ENCODE results near the gene BCAR1.

BCAR1 gene

DNA sequence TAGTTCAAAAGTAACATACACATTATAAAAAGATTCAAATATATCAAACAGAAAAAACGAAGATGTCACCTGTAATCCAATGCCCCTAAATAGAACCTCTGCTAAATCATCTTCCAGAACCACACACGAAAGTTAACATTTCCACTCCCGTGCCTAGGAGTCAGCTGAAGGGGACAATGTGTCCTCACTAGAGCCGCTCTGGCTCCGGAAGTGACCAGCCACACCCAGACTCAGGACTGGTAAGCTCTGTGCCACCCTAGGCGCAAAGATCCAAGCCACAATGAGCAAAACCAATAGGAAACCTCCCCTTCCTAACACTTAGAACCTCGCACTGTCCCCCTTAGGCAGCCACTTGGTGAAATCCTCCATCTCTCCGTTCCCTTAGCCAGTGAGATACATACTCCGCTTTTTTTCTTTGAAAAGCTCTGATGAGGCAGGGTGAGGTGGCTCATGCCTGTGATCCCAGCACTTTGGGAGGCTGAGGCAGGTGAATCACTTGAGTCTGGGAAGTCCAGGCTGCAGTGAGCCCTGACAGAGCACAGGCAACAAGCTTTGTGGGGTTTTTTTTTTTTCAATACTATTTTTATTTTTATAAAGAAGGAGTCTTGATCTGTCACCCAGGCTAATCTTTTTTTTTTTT, 20.8 kb downstream of the BCAR1 start:
- no peak overlapping the region for H3K4me3 ChIP-seq (ENCODE audit: insufficient read depth, low read depth, low read length, poor library complexity, severe bottlenecking)

DNA sequence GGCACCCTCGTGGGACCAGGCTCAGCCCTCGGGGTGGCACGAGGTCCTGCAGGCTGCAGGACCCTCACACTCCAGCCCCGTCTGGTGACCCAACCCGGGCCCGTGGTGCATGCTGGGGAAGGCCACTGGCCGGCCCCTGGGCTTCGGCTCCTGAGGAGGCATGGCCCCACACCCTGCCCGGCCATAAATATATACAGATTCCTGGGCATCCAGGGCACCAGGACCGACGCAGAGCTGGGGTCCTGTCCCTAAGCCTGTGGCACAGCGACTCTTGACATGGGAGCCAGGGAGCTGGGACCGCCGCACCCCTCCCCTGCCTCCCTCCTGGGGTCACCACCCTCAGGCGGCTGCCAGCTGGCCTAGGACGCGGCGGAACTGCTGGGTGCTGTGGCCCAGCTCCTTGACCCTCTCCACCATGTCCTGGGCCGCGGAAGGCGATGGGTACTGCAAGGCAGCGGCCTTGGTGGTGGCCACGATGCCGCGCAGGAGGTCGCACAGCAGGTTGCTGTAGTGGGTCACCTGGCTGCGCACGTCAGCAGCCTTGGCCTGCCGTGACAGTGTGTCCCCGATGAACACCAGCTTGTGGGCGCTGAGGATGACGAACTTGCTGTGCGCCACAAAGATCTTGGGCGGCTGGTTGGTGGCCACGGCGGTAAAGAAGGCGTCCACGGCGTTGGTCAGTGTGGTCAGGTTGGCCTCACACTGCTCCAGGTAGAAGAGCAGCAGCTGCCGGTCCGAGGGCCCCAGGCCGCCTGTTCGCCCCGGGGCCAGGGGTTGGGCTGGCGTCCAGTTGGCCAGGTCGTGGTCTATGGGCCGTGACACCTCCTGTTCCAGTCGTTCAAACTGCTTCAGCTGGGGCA, 22.0 kb downstream of the BCAR1 start:
- no peak for DNase-seq
- H3K27ac ChIP-seq (ENCODE audit: insufficient read depth, low read length, poor library complexity, severe bottlenecking): no peak overlapping the region
- no peaks in the 10 kb centered on the region for H3K9me3 ChIP-seq (ENCODE audit: control insufficient read depth, low read length)
- H3K27me3 ChIP-seq (replicated peaks; ENCODE audit: control insufficient read depth, insufficient read depth, low read length, poor library complexity, severe bottlenecking): no peaks in the 10 kb centered on the region
- H3K36me3 ChIP-seq (ENCODE audit: control insufficient read depth, insufficient read depth, low read length): no peaks in the 10 kb centered on the region
- no peak overlapping the region for H3K4me3 ChIP-seq (ENCODE audit: insufficient read depth, low read depth, low read length, poor library complexity, severe bottlenecking)
- H3K4me1 ChIP-seq (ENCODE audit: control insufficient read depth, insufficient read depth, low read length, poor library complexity, severe bottlenecking): peaks cover 4% of the 10 kb centered on the region

More for the DNA sequence above, 20.8 kb downstream of the BCAR1 start:
- Histone ChIP-seq H3K36me3 (ENCODE audit: control insufficient read depth, insufficient read depth, low read length) (no peaks in the 10 kb centered on the region), H3K27me3 (replicated peaks; ENCODE audit: control insufficient read depth, insufficient read depth, low read length, poor library complexity, severe bottlenecking) (no peaks in the 10 kb centered on the region), H3K9me3 (ENCODE audit: control insufficient read depth, low read length) (no peaks in the 10 kb centered on the region), H3K4me1 (ENCODE audit: control insufficient read depth, insufficient read depth, low read length, poor library complexity, severe bottlenecking) (peaks cover 4% of the 10 kb centered on the region), H3K27ac (ENCODE audit: insufficient read depth, low read length, poor library complexity, severe bottlenecking) (no peak overlapping the region)
- no peak for DNase-seq

DNA sequence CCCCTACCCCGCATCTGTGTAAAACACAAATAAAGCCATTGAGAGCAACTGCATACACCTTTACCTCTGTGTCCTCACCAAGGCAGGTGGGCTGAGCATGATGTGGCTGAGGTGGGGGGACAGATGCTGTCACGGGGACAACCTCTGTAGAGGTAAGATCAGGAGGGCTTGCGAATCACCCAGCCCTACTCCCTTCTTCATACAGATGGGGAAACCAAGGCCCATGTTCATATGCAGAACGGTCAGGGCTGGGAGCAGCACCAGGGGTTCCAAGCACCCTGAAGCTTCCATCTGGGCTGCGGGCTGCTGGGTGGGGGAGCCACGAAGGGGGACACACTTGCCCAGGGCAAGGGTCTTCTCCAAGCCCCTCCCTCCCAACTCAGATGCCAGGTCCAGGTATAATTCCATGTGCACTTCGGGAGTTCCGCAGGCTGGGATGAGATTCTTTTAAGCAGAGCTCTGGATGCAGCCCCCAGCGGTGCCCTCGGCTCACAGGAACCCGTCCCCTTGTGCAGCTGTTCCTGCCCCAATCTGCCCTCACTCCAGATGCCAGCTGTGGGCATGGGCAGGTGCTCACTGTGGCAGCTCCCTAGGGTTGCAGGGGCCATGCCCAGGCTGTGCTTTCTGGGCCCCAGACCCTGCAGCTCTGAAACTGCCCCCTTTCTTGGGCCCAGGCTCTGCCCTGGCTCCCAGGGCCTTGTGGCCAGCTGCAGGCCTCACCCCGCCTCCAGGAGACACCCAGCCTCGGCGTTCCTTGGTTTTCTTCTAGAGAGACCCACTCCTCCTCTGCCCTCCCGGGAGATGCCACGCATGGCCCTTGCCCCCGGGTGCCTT, 23.1 kb downstream of the BCAR1 start:
- H3K36me3 ChIP-seq (ENCODE audit: control insufficient read depth, insufficient read depth, low read length): no peaks in the 10 kb centered on the region
- H3K4me1 ChIP-seq (ENCODE audit: control insufficient read depth, insufficient read depth, low read length, poor library complexity, severe bottlenecking): no peaks in the 10 kb centered on the region
- no peak overlapping the region for H3K4me3 ChIP-seq (ENCODE audit: insufficient read depth, low read depth, low read length, poor library complexity, severe bottlenecking)
- no peak for DNase-seq
- H3K27ac ChIP-seq (ENCODE audit: insufficient read depth, low read length, poor library complexity, severe bottlenecking): no peak overlapping the region
- H3K27me3 ChIP-seq (replicated peaks; ENCODE audit: control insufficient read depth, insufficient read depth, low read length, poor library complexity, severe bottlenecking): no peaks in the 10 kb centered on the region
- no peaks in the 10 kb centered on the region for H3K9me3 ChIP-seq (ENCODE audit: control insufficient read depth, low read length)

DNA sequence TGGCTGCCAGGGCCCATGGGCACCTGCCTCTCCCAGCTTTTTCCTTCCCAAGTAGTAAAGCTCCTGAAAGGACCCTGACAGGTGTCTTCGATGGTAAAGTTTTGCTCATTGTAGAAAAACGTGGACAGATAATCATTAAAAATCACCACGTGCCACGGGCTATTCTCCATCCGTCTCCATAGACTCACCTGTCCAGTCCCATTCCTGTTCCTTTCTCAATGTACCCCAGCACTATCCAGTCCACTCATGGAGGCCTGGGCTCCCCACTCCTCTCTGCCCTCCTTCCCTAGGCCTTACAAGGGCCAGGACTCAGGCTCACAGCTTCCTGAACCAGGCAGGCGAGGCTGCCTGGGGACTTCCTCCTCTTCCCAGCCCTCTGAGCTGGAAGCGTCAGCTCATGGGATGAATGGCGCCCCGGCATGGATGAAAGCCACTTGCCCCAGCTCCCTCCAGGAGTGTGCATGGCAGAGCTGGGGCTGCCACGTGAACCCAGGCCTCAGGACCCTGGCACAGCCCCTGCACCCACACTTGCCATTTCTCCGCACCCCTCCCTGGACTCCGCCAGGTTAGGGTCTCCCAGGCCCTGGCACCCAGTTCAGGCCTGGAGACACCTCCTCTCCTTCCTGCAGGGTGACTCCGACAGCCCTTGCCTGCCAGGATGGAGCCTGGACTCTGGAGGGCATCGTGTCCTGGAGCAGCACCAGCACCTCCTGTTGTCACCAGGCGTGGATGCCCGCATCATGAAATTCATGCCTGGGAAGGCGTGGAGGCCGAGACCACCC, 23.9 kb downstream of the BCAR1 start:
- Histone ChIP-seq H3K36me3 (ENCODE audit: control insufficient read depth, insufficient read depth, low read length) (no peaks in the 10 kb centered on the region), H3K27ac (ENCODE audit: insufficient read depth, low read length, poor library complexity, severe bottlenecking) (no peak overlapping the region), H3K9me3 (ENCODE audit: control insufficient read depth, low read length) (no peaks in the 10 kb centered on the region), H3K4me3 (ENCODE audit: insufficient read depth, low read depth, low read length, poor library complexity, severe bottlenecking) (no peak overlapping the region), H3K4me1 (ENCODE audit: control insufficient read depth, insufficient read depth, low read length, poor library complexity, severe bottlenecking) (no peaks in the 10 kb centered on the region), H3K27me3 (replicated peaks; ENCODE audit: control insufficient read depth, insufficient read depth, low read length, poor library complexity, severe bottlenecking) (no peaks in the 10 kb centered on the region)
- no peak for DNase-seq

DNA sequence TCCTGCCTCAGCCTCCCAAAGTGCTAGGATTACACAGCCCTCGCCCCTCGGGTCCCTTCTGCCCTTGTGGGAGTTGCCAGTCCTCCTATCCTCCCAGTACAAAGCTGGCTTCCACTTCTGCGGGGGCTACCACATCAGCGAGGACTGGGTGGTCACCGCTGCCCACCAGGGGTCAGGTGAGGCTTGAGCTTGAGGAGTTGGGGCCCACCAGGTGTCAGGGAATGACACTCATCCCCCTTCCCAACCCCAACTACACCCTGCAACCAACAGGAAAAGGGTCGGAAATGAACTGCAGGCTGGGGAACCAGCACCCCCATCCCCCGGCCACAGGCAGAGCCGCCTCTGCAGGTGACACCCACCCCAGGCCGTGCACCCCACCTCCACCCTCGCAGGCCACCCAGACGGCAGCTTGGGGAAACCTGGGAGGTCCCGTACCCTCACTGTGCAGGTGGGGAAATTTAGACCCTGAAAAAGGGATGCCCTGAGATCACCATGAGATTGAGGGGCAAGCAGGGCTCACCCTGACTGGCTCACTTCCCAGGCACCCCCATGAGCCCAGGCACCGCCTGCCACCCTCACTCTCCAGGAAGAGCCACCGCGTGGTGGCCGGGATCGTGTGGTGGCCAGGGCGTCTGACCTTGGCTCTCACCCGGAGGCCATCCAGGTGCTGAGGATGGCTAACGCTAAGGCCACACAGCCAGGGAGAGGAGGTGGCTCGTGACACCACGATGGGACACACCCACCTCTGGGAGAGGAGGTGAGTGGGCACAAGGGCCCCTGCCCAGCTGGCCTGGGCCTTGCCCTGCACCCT, 24.7 kb downstream of the BCAR1 start:
- no peak for DNase-seq
- Histone ChIP-seq H3K27ac (ENCODE audit: insufficient read depth, low read length, poor library complexity, severe bottlenecking) (no peak overlapping the region), H3K4me3 (ENCODE audit: insufficient read depth, low read depth, low read length, poor library complexity, severe bottlenecking) (no peak overlapping the region), H3K4me1 (ENCODE audit: control insufficient read depth, insufficient read depth, low read length, poor library complexity, severe bottlenecking) (no peaks in the 10 kb centered on the region), H3K9me3 (ENCODE audit: control insufficient read depth, low read length) (no peaks in the 10 kb centered on the region), H3K27me3 (replicated peaks; ENCODE audit: control insufficient read depth, insufficient read depth, low read length, poor library complexity, severe bottlenecking) (no peaks in the 10 kb centered on the region), H3K36me3 (ENCODE audit: control insufficient read depth, insufficient read depth, low read length) (no peaks in the 10 kb centered on the region)

DNA sequence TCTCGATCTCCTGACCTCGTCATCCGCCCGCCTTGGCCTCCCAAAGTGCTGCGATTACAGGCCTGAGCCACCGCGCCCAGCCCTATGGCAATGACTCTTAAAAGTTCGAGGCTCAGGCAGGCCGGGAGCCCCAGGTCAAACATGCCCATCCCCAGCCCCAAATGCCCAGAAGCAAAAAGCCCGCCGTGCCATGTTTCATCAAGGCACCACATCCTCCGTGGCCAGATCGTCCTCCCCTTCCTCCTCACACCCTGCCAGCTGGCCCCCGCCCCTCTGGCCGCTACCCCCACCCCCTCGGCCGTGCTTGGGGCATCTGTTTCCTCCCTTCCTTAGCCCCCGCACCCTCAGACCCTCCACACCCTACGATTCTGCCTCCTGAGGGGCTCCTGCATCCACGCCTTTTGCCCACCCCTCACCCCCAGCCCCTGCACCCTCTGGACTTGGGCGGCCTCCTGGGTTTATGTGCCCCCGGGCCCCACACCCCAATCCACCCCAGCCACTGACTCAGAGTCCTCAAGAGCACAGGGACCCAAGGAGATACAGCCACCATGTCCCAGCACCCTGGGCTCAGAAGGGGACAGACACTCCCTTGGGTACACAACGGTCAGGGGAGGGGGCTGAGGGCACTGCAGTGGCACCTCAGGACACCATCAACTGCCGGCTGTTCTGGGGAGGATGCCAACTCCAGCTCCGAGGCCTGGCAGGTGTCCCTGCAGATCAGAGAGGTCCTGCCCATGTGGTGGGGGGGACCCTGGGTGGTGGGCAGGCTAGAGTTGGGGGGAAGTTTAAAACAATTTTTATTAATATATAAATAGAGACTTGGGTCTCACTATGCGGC, 25.5 kb downstream of the BCAR1 start:
- no peak overlapping the region for H3K27ac ChIP-seq (ENCODE audit: insufficient read depth, low read length, poor library complexity, severe bottlenecking)
- H3K9me3 ChIP-seq (ENCODE audit: control insufficient read depth, low read length): no peaks in the 10 kb centered on the region
- H3K36me3 ChIP-seq (ENCODE audit: control insufficient read depth, insufficient read depth, low read length): no peaks in the 10 kb centered on the region
- H3K4me3 ChIP-seq (ENCODE audit: insufficient read depth, low read depth, low read length, poor library complexity, severe bottlenecking): no peak overlapping the region
- H3K27me3 ChIP-seq (replicated peaks; ENCODE audit: control insufficient read depth, insufficient read depth, low read length, poor library complexity, severe bottlenecking): no peaks in the 10 kb centered on the region
- no peak for DNase-seq
- H3K4me1 ChIP-seq (ENCODE audit: control insufficient read depth, insufficient read depth, low read length, poor library complexity, severe bottlenecking): no peaks in the 10 kb centered on the region

DNA sequence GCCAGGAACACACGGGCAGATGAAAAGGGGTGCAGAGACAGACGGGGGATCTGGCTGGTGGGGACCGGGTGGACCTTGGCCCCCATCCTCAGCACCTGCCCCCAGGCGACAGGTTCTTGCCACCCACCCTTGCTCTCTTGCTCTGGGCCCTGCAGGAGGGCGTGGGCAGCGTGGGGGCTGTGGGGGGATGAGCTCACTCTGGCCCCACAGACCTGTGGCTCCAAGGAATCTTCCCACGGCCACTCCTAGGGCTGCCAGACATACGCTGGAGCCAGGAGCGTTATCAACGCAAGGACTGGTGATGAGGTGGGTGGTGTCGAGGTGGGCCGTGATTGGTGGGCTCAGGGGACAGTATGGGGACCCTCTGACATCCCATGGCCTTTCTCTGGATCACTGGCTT, 26.3 kb downstream of the BCAR1 start:
- no peaks in the 10 kb centered on the region for H3K4me1 ChIP-seq (ENCODE audit: control insufficient read depth, insufficient read depth, low read length, poor library complexity, severe bottlenecking)
- H3K27me3 ChIP-seq (replicated peaks; ENCODE audit: control insufficient read depth, insufficient read depth, low read length, poor library complexity, severe bottlenecking): no peaks in the 10 kb centered on the region
- no peak overlapping the region for H3K4me3 ChIP-seq (ENCODE audit: insufficient read depth, low read depth, low read length, poor library complexity, severe bottlenecking)
- no peak for DNase-seq
- no peaks in the 10 kb centered on the region for H3K36me3 ChIP-seq (ENCODE audit: control insufficient read depth, insufficient read depth, low read length)
- H3K27ac ChIP-seq (ENCODE audit: insufficient read depth, low read length, poor library complexity, severe bottlenecking): no peak overlapping the region
- no peaks in the 10 kb centered on the region for H3K9me3 ChIP-seq (ENCODE audit: control insufficient read depth, low read length)

DNA sequence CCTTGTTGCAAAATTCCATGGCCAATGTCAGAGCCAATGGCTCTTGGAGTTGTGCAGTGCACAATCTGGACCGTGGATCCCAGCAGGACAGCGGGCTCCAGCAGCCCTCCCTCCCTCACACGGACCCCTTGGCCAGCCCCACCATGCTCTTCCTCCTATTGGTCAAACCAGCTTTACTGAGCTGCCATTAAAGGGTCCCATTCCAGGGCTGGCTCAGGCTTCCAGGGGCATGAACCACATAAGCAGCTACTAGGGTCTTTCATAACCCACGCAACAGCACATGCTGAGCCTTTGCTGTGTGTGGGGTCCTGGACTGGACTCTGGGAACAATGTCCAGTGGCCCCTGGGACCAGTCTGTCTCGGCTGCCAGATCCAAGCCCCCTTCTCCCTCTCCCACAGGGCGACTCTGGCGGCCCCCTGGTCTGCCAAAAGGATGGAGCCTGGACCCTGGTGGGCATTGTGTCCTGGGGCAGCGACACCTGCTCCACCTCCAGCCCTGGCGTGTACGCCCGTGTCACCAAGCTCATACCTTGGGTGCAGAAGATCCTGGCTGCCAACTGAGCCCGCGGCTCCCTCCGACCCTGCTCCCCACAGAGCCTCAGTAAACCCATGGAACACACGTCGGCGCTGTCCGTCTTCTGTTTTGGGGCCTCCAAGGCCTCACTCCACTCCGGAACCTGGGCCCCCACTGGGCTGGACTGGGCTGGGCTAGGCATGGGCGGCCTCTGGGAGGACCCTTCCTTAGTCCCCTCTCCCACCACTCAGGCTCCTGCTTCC, 26.9 kb downstream of the BCAR1 start:
- Histone ChIP-seq H3K9me3 (ENCODE audit: control insufficient read depth, low read length) (no peaks in the 10 kb centered on the region), H3K36me3 (ENCODE audit: control insufficient read depth, insufficient read depth, low read length) (no peaks in the 10 kb centered on the region), H3K27me3 (replicated peaks; ENCODE audit: control insufficient read depth, insufficient read depth, low read length, poor library complexity, severe bottlenecking) (no peaks in the 10 kb centered on the region), H3K4me1 (ENCODE audit: control insufficient read depth, insufficient read depth, low read length, poor library complexity, severe bottlenecking) (no peaks in the 10 kb centered on the region), H3K4me3 (ENCODE audit: insufficient read depth, low read depth, low read length, poor library complexity, severe bottlenecking) (no peak overlapping the region), H3K27ac (ENCODE audit: insufficient read depth, low read length, poor library complexity, severe bottlenecking) (no peak overlapping the region)
- DNase-seq: no peak
